ENCODE measurements around the gene CHRDL2. TPM values are rescaled to one million over a fixed set of nuclear protein-coding genes. Genes with fewer than 3 reads are reported as not detected.
A peak's percentile ranks its signal among the peaks of the same experiment; 100 is the strongest.

The CHRDL2 gene
- total RNA-seq, 6 experiments from 2014 or later, result 2.9 to 41.4 (median 23.9) TPM

GRCh38 chr11:74777038-74777437 is 45.8 kb upstream of the CHRDL2 start:
- peaks cover 0 to 12% (median 4%) of the 10 kb centered on the region in 4 donors for H3K4me1 ChIP-seq
- TF ChIP-seq CTCF (IDR thresholded peaks at IDR 0.05) (no peak), POLR2A (IDR thresholded peaks at IDR 0.05) (no peak)
- H3K27ac ChIP-seq, result no peak overlapping the region
- intact Hi-C loops (cut with DNase I), result no loop called here
- DNase-seq (no peak), ATAC-seq (no peak)
- H3K9me3 ChIP-seq, result no peaks in the 10 kb centered on the region
- H3K27me3 ChIP-seq, result no peaks in the 10 kb centered on the region
- no peaks in the 10 kb centered on the region for H3K36me3 ChIP-seq
- H3K4me3 ChIP-seq, result no peak overlapping the region

GRCh38 chr11:74776546-74776945 is 45.3 kb upstream of the CHRDL2 start:
- Histone ChIP-seq H3K27ac (no peak overlapping the region), H3K9me3 (no peaks in the 10 kb centered on the region), H3K27me3 (no peaks in the 10 kb centered on the region), H3K4me3 (no peak overlapping the region), H3K36me3 (no peaks in the 10 kb centered on the region), H3K4me1 (peaks cover 0 to 12% (median 4%) of the 10 kb centered on the region in 4 donors)
- peak in 1 of 4 donors; percentile 21 for ATAC-seq
- TF ChIP-seq CTCF (IDR thresholded peaks at IDR 0.05) (no peak), POLR2A (IDR thresholded peaks at IDR 0.05) (no peak)
- DNase-seq, result no peak
- intact Hi-C loops (cut with DNase I), result no loop called here

- Histone ChIP-seq H3K27ac (no peak overlapping the region), H3K4me3 (no peak overlapping the region), H3K36me3 (no peaks in the 10 kb centered on the region), H3K9me3 (no peaks in the 10 kb centered on the region), H3K4me1 (peaks cover 0 to 12% (median 4%) of the 10 kb centered on the region in 4 donors), H3K27me3 (no peaks in the 10 kb centered on the region)
- 93% methylated on average over 1 of the region's 1 CpG for WGBS (ENCODE audit: insufficient coverage, low coverage, low lambda C conversion rate, missing lambda C conversion rate)
- TF ChIP-seq CTCF (IDR thresholded peaks at IDR 0.05), result no peak
- no peak for TF ChIP-seq POLR2A (IDR thresholded peaks at IDR 0.05)
- intact Hi-C loops (cut with DNase I), result no loop called here
- no peak for ATAC-seq
- DNase-seq, result no peak
Measured at GRCh38 chr11:74775762-74776161, 44.5 kb upstream of the CHRDL2 start.

- Histone ChIP-seq H3K9me3 (no peaks in the 10 kb centered on the region), H3K27ac (no peak overlapping the region), H3K27me3 (no peaks in the 10 kb centered on the region), H3K4me1 (peaks cover 0 to 12% (median 4%) of the 10 kb centered on the region in 4 donors), H3K36me3 (no peaks in the 10 kb centered on the region), H3K4me3 (no peak overlapping the region)
- TF ChIP-seq CTCF (IDR thresholded peaks at IDR 0.05), result no peak
- no peak for TF ChIP-seq POLR2A (IDR thresholded peaks at IDR 0.05)
- intact Hi-C loops (cut with DNase I), result no loop called here
- DNase-seq (no peak), ATAC-seq (peak in 1 of 4 donors; percentile 38)
Measured at GRCh38 chr11:74773476-74773875, 42.2 kb upstream of the CHRDL2 start.

GRCh38 chr11:74771139-74771538 is 39.9 kb upstream of the CHRDL2 start:
- H3K36me3 ChIP-seq, result no peaks in the 10 kb centered on the region
- H3K4me3 ChIP-seq, result no peak overlapping the region
- TF ChIP-seq POLR2A (IDR thresholded peaks at IDR 0.05) (no peak), CTCF (IDR thresholded peaks at IDR 0.05) (no peak)
- WGBS (ENCODE audit: insufficient coverage, low coverage, low lambda C conversion rate, missing lambda C conversion rate), result 98% methylated on average over 3 of the region's 3 CpGs
- ATAC-seq (no peak), DNase-seq (no peak)
- H3K27me3 ChIP-seq, result no peaks in the 10 kb centered on the region
- intact Hi-C loops (cut with DNase I), result no loop called here
- no peak overlapping the region for H3K27ac ChIP-seq
- H3K4me1 ChIP-seq, result peaks cover 0 to 12% (median 4%) of the 10 kb centered on the region in 4 donors
- H3K9me3 ChIP-seq, result no peaks in the 10 kb centered on the region
